GM18858 (cell line): ENCODE data around the gene PCDHGB6.
"Not testable (repeated sequence)": the region's sequence is repeated elsewhere in the genome, so short reads cannot be mapped to it uniquely, and the experiment has no call there.

ENCODE experiments used
- ATAC-seq: cut with Tn5 transposase; IDR thresholded peaks from one replicate; pipeline ENCODE4 v1.9.1; 2021; ENCODE audit not compliant: unreplicated experiment

The PCDHGB6 gene

GRCh38 chr5:141407790-141408505 is at the start of gene PCDHGB6:
Gene PCDHGB6 (plus strand): TSS chr5:141408021. CDS start chr5:141408203, 182 bp downstream.
- ATAC-seq: not testable (repeated sequence)

- peak; percentile 51 for ATAC-seq
Observed at GRCh38 chr5:141359790-141360426, 47.9 kb upstream of the PCDHGB6 start, which contains the start of gene PCDHGB2. Gene PCDHGB2 (plus strand): TSS chr5:141359994. CDS start chr5:141360136, 142 bp downstream.

GRCh38 chr5:141360685-141361084 is 47.1 kb upstream of the PCDHGB6 start:
- no peak for ATAC-seq

- ATAC-seq: no peak
Observed at GRCh38 chr5:141362719-141363118, 45.1 kb upstream of the PCDHGB6 start.

- no peak for ATAC-seq
Observed at GRCh38 chr5:141363952-141364660, 43.7 kb upstream of the PCDHGB6 start, which contains the start of gene PCDHGA5. Gene PCDHGA5 (plus strand): TSS chr5:141364162. CDS start chr5:141364331, 169 bp downstream.

- no peak for ATAC-seq
Observed at GRCh38 chr5:141366016-141366896, 41.6 kb upstream of the PCDHGB6 start.

GRCh38 chr5:141369994-141370848 is 37.6 kb upstream of the PCDHGB6 start, which contains the start of gene PCDHGB3:
Gene PCDHGB3 (plus strand): TSS chr5:141370242. CDS start chr5:141370395, 153 bp downstream.
- no peak for ATAC-seq

GRCh38 chr5:141371572-141372475 is 36.0 kb upstream of the PCDHGB6 start:
- ATAC-seq: no peak

- no peak for ATAC-seq
Observed at GRCh38 chr5:141373673-141374317, 34.0 kb upstream of the PCDHGB6 start, which contains the start of gene PCDHGA6. Gene PCDHGA6 (plus strand): TSS chr5:141373891. CDS start chr5:141374084, 193 bp downstream.

- ATAC-seq: no peak
Observed at GRCh38 chr5:141374627-141375026, 33.2 kb upstream of the PCDHGB6 start.

GRCh38 chr5:141375444-141376155 is 32.2 kb upstream of the PCDHGB6 start:
- ATAC-seq: not testable (repeated sequence)

GRCh38 chr5:141382469-141383294 is 25.1 kb upstream of the PCDHGB6 start, which contains the start of gene PCDHGA7:
Gene PCDHGA7 (plus strand): TSS chr5:141382742. CDS start chr5:141382900, 158 bp downstream.
- no peak for ATAC-seq

- ATAC-seq: no peak
Observed at GRCh38 chr5:141383345-141383744, 24.5 kb upstream of the PCDHGB6 start.

GRCh38 chr5:141384471-141385267 is 23.2 kb upstream of the PCDHGB6 start:
- no peak for ATAC-seq

- ATAC-seq: peak; percentile 92
Observed at GRCh38 chr5:141387557-141388311, 20.1 kb upstream of the PCDHGB6 start, which contains the start of gene PCDHGB4. Gene PCDHGB4 (plus strand): TSS chr5:141387698. CDS start chr5:141387885, 187 bp downstream.
